ENCODE data around the gene BMAL2.

BMAL2 gene, protein sequence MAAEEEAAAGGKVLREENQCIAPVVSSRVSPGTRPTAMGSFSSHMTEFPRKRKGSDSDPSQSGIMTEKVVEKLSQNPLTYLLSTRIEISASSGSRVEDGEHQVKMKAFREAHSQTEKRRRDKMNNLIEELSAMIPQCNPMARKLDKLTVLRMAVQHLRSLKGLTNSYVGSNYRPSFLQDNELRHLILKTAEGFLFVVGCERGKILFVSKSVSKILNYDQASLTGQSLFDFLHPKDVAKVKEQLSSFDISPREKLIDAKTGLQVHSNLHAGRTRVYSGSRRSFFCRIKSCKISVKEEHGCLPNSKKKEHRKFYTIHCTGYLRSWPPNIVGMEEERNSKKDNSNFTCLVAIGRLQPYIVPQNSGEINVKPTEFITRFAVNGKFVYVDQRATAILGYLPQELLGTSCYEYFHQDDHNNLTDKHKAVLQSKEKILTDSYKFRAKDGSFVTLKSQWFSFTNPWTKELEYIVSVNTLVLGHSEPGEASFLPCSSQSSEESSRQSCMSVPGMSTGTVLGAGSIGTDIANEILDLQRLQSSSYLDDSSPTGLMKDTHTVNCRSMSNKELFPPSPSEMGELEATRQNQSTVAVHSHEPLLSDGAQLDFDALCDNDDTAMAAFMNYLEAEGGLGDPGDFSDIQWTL

DNA sequence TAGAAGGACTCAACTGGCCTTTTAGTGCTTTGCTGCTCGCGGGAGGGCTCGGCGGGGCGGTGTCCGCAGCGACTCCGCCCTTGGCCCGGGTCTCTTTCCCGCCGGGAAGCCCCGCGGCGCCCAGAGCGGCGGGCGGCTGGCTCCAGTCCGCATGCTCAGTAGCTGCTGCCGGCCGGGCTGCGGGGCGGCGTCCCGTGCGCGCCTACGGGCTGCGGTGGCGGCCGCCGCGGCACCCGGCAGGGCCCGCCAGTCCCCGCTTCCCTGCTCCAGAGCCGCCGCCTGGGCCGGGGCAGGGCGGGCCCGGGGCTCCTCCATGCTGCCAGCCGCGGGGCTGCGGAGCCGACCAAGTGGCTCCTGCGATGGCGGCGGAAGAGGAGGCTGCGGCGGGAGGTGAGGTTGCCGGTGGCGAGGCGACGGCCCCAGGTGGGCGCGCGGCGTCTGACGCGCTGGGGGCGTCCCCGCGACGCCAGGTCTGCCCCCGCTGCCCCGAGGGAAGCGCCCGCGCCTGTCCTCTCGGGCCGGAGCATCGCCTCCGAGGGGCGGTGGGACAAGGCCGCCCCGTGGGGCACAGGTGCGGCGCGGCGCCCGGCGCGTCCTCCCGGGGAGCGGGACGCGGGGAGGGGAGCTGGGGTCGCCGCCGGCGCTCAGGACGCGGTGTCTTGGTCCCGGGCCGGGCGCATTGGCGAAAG, at the start of gene BMAL2:
Gene BMAL2 (plus strand): TSS at position 123 of the 689 bp plus-strand sequence. CDS start 237 bp downstream, at position 360.
- in situ Hi-C loops (cut with MboI; ENCODE audit: low sequenced_read_pairs), result no loop called here

DNA sequence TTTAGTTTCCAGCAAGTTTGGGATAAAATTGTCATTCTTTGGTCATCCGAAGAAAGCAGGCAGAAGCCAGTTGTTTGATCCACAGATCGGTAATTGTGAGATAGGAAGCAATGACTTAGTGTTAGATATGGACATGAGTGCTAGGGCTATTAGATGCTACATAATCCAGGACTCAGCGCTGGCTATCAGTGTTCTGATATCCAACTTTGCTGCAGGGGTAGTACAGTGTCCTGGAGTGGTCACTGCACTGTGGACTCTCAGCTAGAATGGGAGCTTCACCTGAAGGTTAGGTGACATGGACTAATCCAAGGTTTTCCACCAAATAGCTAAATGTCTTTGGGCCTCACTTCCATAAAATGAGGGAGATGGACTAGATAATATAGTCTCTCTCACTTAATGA, 48.6 kb upstream of the BMAL2 start:
- in situ Hi-C loops (cut with MboI; ENCODE audit: low sequenced_read_pairs), result loop anchor here (25.0 kb wide), 1 partner anchor 247 kb away; no protein-coding TSS in a partner anchor

DNA sequence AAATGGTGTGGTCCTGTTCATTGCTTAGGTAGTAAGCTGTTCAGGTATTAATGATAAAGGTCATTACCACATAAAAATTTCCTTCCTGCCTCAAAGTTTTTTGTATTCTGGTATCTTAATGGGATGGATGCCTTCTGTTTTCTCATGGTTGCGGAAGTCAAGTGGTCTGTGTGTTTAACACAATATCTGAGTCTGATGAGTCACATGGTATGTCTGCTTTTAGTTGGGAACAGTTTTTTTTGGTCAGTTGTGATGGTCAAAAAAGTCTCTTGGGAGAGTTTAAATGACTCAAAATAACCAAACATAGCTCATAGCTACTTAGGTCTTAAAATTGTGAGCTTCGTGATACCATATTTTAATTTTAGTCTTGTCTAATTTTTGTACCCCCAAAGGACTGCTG, 47.9 kb upstream of the BMAL2 start:
- in situ Hi-C loops (cut with MboI; ENCODE audit: low sequenced_read_pairs), result loop anchor here (25.0 kb wide), 1 partner anchor 247 kb away; no protein-coding TSS in a partner anchor

DNA sequence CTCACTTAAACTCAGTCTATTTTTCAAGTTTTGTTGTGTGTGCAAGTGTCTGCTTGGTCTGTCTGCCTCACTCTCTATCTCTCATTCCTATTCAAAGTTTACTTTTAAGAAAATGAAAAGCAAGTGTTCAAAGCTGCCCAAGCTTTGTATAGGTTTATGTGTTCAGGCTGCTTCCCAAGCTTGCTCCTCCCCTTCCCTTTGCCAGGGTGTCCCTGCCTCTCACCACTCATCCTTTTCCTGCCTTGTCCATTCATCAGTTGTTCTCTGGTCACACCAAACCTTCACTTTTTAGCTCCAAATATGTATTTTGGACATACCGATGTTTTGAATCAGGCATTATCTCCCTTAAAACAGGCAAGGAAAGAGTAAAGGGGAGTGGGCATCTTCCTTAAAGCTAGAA, 47.2 kb upstream of the BMAL2 start:
- in situ Hi-C loops (cut with MboI; ENCODE audit: low sequenced_read_pairs), result loop anchor here (25.0 kb wide), 1 partner anchor 248 kb away; no protein-coding TSS in a partner anchor

DNA sequence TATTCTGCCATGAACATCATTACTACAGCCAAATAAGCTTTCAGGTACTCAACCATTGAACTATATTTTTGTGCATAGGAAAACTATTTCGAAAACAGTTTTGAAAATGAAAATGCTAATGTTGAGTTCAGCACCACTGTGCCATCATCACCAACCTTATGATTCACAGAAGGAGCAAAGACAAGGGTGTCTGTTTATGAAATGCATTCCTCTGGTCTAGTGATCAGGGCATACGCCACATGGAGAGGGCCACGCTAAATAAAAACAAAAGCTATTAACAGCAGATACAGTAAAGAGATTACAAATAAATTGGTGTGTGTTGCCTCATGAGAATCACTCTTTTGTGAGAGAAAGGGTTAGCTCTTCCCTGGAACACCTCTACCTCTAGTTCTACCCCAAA, 43.2 kb upstream of the BMAL2 start:
- in situ Hi-C loops (cut with MboI; ENCODE audit: low sequenced_read_pairs), result loop anchor here (25.0 kb wide), 1 partner anchor 252 kb away; no protein-coding TSS in a partner anchor

DNA sequence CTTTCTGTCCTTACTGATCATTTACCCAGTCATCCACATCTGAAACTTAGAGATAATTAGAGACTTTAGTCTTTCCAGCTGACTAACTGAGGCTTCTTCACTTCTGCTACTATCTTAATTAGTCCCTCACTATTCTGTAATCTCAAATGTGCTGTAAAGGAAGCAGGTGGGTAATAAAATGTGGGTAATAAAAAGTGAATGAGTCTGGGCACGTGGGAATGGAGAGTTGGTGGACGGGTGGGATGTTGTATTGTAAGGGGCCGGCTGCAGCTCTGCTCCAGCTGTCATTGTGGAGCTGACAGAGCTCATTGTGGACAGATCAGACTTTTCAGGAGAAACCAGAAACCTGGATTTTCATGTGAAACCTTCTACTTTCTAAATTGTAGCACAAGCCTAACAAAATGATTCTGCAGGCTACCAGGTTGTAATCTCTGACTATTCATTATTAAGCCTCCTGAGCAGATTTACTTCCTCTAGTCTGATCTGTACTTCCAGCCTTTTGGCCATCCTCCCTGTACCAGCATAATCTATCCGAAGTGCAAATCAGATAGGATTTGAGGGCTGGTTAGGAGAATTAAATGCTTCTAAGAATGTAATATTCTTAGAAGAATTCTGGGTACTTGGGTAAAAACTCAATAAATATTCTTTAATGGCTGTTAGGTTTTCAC, 42.0 kb upstream of the BMAL2 start:
- in situ Hi-C loops (cut with MboI; ENCODE audit: low sequenced_read_pairs), result loop anchor here (25.0 kb wide), 1 partner anchor 253 kb away; no protein-coding TSS in a partner anchor

DNA sequence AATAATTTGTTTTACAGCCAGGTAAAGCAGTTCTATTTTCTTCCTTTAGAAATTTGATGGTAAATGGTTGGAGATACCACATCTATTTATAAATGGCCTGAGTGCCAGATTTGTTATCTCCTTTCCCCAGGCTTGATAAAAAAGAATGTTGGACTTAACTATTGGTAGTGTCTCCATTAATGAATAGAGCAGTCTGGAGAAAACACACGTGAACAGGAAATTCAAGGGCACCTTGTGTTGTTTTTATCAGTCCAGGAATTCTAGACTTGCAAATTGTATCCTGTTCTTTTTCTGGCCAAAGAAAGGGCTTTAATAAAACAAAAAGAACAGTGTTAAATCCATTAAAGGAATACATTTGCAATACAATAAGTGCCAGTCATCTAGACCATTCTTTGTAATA, 40.8 kb upstream of the BMAL2 start:
- in situ Hi-C loops (cut with MboI; ENCODE audit: low sequenced_read_pairs), result loop anchor here (25.0 kb wide), 1 partner anchor 255 kb away; no protein-coding TSS in a partner anchor

DNA sequence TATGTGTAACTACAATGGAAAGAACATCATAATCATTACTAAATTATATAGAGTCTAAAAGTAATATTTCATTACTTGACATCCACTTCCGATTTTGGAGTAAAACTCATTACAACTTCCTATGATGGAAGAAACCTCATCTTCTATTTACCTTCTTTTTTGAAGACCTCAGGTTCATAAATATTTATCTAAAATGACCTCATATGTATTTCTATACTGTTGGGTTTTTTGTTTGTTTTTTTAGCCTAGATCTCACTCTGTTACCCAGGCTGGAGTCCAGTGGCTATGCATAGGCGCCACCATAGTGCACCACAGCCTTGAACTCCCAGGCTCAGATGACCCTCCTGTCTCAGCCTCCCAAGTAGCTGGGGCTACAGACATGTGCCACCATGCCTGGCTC, 39.9 kb upstream of the BMAL2 start:
- in situ Hi-C loops (cut with MboI; ENCODE audit: low sequenced_read_pairs), result loop anchor here (25.0 kb wide), 1 partner anchor 255 kb away; no protein-coding TSS in a partner anchor

DNA sequence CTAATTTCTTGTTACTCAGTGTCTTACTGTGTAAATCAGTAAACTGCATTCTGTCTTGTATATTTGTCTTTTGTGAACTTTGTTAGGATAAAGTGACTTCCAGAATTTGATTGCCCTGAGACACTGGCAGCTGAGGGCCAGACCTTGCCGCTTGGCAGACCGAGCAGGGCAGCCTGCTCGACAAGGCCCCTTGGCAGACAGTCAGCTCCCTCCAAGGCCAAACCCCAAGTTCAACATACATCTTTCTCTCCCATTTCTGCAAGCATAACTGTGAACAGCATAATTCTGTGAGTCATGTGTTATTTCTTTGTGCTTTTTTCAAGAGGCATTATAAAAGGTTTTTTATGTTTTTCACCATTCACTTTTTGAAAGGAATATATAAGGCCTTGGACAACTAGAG, 39.2 kb upstream of the BMAL2 start:
- in situ Hi-C loops (cut with MboI; ENCODE audit: low sequenced_read_pairs), result loop anchor here (25.0 kb wide), 1 partner anchor 256 kb away; no protein-coding TSS in a partner anchor

DNA sequence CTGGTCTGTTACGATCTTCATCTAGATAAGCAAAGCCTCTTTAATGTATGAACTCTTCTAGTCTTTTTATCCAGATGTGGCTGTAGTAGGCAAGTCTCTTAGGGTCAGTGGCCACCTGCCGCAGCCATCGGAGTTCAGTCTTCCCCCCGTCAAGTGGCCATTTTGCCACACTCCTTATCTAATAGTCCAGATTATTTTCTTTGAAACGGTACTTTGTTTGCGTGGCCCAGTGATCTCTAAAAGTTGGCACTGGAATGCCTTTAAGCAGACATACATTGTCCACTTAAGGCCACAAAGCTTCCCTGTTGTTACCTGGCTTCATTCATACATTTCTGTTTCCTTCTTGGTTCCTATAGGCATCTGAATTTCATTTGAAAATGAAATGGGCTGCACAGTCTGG, 36.0 kb upstream of the BMAL2 start:
- in situ Hi-C loops (cut with MboI; ENCODE audit: low sequenced_read_pairs), result loop anchor here (25.0 kb wide), 1 partner anchor 259 kb away; no protein-coding TSS in a partner anchor

DNA sequence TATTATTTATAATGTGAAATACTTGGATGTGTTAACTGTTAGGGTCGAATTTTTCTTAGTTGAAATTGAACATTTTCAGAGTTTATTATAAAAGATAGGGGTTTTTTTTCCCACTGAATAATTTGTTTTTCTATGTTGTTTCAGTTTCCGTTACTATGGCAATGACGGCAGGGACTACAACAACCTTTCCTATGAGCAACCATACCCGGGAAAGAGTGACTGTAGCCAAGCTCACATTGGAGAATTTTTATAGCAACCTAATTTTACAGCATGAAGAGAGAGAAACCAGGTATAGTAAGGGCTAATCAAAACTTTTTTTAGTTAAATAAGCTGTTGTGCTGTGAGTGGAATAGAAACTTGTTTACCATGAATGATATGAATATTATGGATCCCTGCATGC, 35.1 kb upstream of the BMAL2 start:
- in situ Hi-C loops (cut with MboI; ENCODE audit: low sequenced_read_pairs), result loop anchor here (25.0 kb wide), 1 partner anchor 260 kb away; no protein-coding TSS in a partner anchor

DNA sequence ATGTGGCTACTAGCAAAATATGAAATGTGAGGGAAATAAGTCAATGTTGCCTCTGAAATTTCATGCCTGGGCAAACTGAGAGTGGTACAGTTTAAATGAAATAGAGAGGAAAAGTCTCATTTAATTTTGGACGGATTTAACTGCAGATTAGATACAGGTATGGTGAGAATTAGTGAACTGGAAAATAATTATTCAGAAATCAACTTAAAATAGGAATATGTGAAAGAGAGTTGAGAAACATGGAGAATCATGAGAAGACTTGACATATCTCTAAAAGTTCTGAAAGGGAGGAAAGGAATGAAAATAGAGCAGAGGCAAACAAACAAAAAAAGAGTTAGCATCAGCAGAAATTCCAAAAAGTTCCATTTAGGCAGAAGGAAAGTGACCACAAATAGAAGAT, 33.5 kb upstream of the BMAL2 start:
- in situ Hi-C loops (cut with MboI; ENCODE audit: low sequenced_read_pairs), result loop anchor here (25.0 kb wide), 1 partner anchor 262 kb away; no protein-coding TSS in a partner anchor

DNA sequence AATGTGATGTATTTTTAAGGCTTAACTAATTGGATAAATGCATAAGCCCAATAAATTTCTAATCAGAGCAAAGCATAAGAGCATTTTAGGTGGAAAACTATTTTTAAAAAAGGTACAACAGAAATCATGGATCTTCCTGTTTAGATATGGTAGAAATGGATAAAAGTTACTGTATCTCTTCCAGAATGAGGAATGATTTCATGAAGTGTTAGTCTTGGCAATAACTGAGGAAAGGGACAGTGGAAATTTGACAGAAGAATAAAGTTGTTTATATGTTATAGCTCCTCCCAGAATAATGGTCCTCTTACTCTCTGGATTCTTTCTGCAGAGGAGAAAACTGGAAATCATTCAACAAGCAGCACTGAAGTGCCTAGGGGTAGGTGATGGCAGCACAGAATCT, 32.4 kb upstream of the BMAL2 start:
- in situ Hi-C loops (cut with MboI; ENCODE audit: low sequenced_read_pairs), result no loop called here

DNA sequence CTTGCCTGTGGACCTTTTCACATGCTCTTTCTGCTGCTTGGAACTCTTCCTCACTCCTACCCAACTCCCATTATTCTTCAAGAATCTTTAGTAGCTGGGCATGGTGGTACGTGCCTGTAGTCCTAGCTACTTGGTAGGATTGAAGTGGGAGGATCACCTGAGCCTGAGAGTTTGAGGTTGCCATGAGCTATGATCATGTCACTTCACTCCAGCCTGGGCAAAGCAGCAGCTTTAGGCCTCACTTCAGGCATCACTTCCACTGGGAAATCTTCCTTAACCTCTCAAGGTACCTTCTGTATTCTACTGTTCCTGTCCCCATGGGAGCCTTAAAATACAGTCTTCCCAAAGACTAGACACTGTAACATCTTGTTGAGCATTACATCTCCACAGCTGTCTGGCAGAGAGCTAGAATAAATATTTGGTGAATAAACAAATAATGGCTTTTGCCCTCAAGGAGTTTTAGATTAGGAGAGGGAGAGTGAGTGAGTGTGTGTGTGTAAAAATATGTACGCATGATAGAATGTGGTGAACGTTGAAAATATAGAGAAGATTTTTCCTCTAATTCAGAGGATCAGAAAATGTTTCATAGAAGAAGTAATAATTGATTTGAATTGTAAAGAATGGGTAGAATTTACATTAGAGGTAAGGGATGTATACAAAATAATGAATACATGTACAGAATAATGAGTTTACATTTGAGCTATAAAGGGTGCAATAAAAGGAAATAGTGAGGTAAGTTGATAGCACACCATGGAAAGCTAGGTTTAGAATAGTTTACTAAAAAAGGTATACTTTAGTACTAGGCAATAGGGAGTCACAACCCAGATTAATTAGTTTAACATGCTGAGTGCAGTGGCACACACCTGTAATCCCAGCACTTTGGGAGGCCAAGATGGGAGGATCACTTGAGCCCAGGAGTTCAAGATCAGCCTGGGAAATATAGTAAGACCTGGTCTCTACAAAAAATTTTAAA, 29.2 kb upstream of the BMAL2 start:
- in situ Hi-C loops (cut with MboI; ENCODE audit: low sequenced_read_pairs), result no loop called here

DNA sequence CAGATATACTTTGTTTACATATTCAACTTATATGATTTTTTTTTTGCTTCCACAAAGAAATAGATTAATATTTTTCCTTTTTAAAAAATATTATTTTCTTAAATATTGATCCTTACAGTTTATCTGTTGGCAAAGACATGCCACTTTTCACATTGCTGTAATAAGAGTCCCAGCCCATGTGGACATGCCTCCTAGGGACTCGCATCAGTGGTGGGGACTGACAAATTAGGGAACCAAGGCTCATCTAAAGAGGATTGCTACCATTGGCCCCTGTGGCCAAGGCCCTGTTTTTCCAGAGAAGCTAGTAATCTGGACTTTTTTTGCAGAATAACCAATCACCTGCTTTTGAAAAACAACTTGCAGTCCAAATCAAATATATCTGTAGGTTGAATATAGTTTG, 27.8 kb upstream of the BMAL2 start:
- in situ Hi-C loops (cut with MboI; ENCODE audit: low sequenced_read_pairs), result no loop called here

DNA sequence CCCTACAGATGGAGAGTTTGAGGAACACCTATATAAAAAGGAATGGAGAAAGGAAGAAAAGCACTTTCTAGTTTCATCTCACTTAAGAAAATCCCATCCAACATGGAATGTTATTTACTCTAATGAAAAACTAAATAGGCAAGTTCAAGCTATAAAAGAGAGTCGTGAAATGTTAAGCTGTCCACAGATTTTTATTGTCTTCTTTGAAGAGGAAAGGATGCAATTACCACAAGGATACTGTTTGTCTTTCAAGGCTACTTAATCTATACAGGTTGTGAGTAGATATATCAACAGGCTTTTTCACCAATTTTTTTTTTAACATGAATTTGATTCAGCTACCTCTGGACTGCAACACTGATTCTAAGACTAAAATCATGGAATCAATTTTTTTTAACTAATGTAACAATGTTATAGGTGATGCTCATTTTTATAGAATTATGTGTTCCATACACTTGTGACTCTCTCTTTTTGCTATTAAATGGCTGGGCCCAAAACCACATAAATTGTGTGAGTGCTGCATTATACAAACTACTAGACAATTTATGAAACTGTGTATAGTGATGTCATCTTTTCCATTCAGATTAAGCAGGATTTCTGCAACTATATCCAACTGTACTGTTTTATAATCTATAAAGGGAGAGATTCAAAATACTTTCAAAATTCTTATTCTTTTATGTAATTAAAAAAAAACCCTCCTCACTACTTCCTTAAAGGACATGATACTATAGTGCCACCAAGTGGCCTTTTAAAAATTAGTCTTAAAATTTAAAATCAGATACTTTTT, 26.8 kb upstream of the BMAL2 start:
- in situ Hi-C loops (cut with MboI; ENCODE audit: low sequenced_read_pairs), result no loop called here

DNA sequence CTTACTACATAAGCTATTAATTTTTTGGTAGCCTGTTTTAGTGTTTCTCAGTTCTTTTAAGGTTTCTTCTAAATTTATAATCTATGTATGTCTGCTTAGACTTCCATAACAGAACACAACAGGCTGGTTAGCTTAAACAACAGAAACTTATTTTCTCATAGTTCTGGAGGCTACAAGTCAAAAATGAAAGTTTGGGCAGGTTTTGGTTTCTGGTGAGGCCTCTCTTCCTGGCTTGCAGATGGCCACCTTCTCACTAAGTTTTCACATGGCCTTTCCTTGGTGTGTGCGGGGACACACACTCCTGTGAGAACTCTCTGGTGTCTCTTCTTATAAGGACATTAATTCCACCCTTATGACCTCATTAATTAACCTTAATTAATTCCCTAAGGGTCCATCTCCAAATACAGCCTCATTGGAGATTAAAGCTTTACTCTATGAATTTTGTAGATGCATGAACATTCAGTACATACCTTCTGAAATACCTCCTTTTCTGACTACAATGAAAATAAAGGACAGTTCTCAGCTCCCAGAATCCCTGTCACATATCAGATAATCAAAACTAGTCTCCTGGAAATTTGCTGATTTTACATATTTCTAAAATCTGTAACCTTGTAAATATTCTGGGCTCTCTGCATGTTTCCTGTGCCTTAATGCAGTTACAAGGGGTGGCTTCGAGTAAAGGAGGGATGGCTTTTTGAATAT, 23.2 kb upstream of the BMAL2 start:
- in situ Hi-C loops (cut with MboI; ENCODE audit: low sequenced_read_pairs), result no loop called here

DNA sequence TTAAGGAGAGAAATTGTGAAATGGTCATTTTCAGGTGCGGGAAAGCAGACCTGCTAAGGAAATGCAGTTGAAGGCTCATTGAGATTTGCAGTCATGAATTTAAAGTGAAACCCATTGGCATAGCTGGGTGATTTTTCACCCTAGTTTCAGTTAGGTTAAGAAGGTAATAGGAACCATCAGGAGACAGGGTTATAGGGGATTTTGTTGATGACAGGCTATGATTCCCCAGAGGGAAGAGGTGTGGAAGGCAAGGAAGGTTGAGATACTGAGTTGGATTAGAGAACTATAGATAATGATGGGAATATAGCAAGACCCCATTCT, 22.7 kb upstream of the BMAL2 start:
- in situ Hi-C loops (cut with MboI; ENCODE audit: low sequenced_read_pairs), result no loop called here

Measured in HL-60/S4 (cell line).